C4-2B (cell line): ENCODE data around the gene FAM120B.

Experiments
- H3K27ac ChIP-seq: fragments of 450-650 bp; 2 replicates; pipeline ENCODE4 v1.5.1; 2017
- CTCF ChIP-seq: fragments of 450-650 bp; conservative IDR thresholded peaks from 2 replicates; pipeline ENCODE4 v1.5.1; 2017; ENCODE audit warnings: mild to moderate bottlenecking
- ZFX ChIP-seq: fragments of 450-650 bp; IDR thresholded peaks from 2 replicates; pipeline ENCODE4 v1.6.1; 2017

FAM120B gene

GRCh38 chr6:170371588-170371987 lies 65.0 kb downstream of the FAM120B start:
- H3K27ac ChIP-seq: peak overlapping the region; percentile 53
- TF ChIP-seq CTCF (no peak), ZFX (no peak)

- H3K27ac ChIP-seq: peak overlapping the region; percentile 76
- TF ChIP-seq ZFX (no peak), CTCF (no peak)
Observed at GRCh38 chr6:170372380-170373325, 66.1 kb downstream of the FAM120B start.

- no peak overlapping the region for H3K27ac ChIP-seq
- TF ChIP-seq CTCF: no peak
- TF ChIP-seq ZFX: no peak
Observed at GRCh38 chr6:170374571-170375444, 68.2 kb downstream of the FAM120B start.

GRCh38 chr6:170375661-170376060 lies 69.1 kb downstream of the FAM120B start:
- TF ChIP-seq ZFX: no peak
- no peak for TF ChIP-seq CTCF

GRCh38 chr6:170376386-170377043 lies 70.0 kb downstream of the FAM120B start:
- H3K27ac ChIP-seq: no peak overlapping the region
- TF ChIP-seq CTCF: no peak
- TF ChIP-seq ZFX: no peak

More at GRCh38 chr6:170375661-170376060, 69.1 kb downstream of the FAM120B start:
- no peak overlapping the region for H3K27ac ChIP-seq

GRCh38 chr6:170378502-170378901 lies 71.9 kb downstream of the FAM120B start:
- TF ChIP-seq ZFX (no peak), CTCF (no peak)
- H3K27ac ChIP-seq: no peak overlapping the region
